MCF 10A (cell line): ENCODE data around the gene EWSR1. TPM values are rescaled to one million over a fixed set of nuclear protein-coding genes. Genes with fewer than 3 reads are reported as not detected.
"Not testable (repeated sequence)": the region's sequence is repeated elsewhere in the genome, so short reads cannot be mapped to it uniquely, and the experiment has no call there.

Experiments used
- BruUV-seq: library from RNA; stranded (reverse); fragments of 400-500 nt; replicated peaks from 2 replicates; lab custom pipeline; 2021; lab: Mats Ljungman, UMichigan
- CTCF ChIA-PET: fragments of 300-600 bp; sonication (Branson Sonifier 250); formaldehyde crosslinking; extraction: SDS; loops from one replicate; lab custom pipeline; 2021; ENCODE audit warnings: antibody characterized with exemption, inconsistent platforms; lab: Yijun Ruan, JAX
- POLR2A ChIA-PET: fragments of 300-600, 350-650 bp; sonication (Branson Sonifier 250); formaldehyde crosslinking; extraction: SDS; loops from one replicate; lab custom pipeline; 2020; ENCODE audit warnings: antibody characterized with exemption, inconsistent platforms; lab: Yijun Ruan, JAX
- DNase-seq: peaks from one replicate; pipeline ENCODE4 v3.0.0-alpha.2; 2018; ENCODE audit not compliant: unreplicated experiment
- H3K27ac Mint-ChIP-seq: one replicate; pipeline ENCODE4 v1.8.0; 2022; ENCODE audit warnings: mild to moderate bottlenecking, low read depth, mixed read lengths; ENCODE audit not compliant: unreplicated experiment
- H3K27me3 Mint-ChIP-seq: one replicate; pipeline ENCODE4 v1.8.0; 2022; ENCODE audit warnings: mixed read lengths; ENCODE audit not compliant: insufficient read depth, unreplicated experiment
- H3K36me3 Mint-ChIP-seq: one replicate; pipeline ENCODE4 v1.8.0; 2022; ENCODE audit warnings: mild to moderate bottlenecking, moderate library complexity, mixed read lengths; ENCODE audit not compliant: insufficient read depth, unreplicated experiment
- H3K4me1 Mint-ChIP-seq: one replicate; pipeline ENCODE4 v1.8.0; 2022; ENCODE audit warnings: mixed read lengths; ENCODE audit not compliant: insufficient read depth, unreplicated experiment
- H3K4me3 Mint-ChIP-seq: one replicate; pipeline ENCODE4 v1.8.0; 2022; ENCODE audit warnings: mild to moderate bottlenecking, moderate library complexity, mixed read lengths; ENCODE audit not compliant: unreplicated experiment
- H3K9me3 Mint-ChIP-seq: one replicate; pipeline ENCODE4 v1.8.0; 2022; ENCODE audit warnings: mixed read lengths; ENCODE audit not compliant: unreplicated experiment
- CTCF ChIP-seq: fragments of 200-600 bp; IDR thresholded peaks from one replicate; pipeline ENCODE4 v1.8.0; 2022; ENCODE audit warnings: antibody characterized with exemption, mild to moderate bottlenecking; ENCODE audit not compliant: unreplicated experiment
- intact Hi-C: fragments of 100-400 bp; cut with micrococcal nuclease; formaldehyde crosslinking; loops from 2 replicates; pipeline ENCODE4 v1.14.1; 2022
- total RNA-seq: library from RNA; stranded (reverse); gene quantifications from 2 replicates; pipeline ENCODE4 v1.2.3, GENCODE V29; 2022

EWSR1 gene
- total RNA-seq, 1 experiment from 2014 or later, result 486 TPM

DNA sequence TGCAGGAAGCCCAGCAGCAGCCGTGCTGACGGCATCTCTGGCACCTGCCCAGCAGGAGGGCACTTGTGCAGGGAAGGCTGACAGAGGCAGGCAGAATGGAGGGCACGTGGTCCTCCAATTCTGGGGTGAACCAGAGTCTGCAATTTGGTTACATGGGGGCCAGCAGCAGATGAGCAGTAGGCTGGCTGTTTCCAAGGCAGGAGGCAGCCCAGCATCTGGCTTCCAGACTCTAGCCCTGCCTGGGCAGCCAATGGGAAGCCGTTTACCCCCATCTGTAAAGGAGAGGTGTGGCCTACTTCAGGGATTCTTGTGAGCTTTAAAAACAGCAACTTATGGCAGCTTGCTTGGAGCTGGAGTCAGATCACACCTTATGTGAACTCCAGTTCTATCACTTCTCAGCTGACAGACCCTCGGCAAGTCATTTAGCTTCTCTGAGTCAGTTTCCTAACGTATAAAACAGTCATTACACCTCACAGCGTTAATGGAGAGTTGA is 75.3 kb downstream of the EWSR1 start:
- CTCF ChIA-PET, result interaction anchor here (0.7 kb wide), 1 partner anchor 37 kb away, joined by 3 read pairs; the partner anchor contains the start of gene GAS2L1
- H3K4me3 Mint-ChIP-seq, result no peak overlapping the region

GRCh38 chr22:29344137-29344536 is 76.1 kb downstream of the EWSR1 start:
- intact Hi-C loops, result loop anchor here (1.0 kb wide), 1 partner anchor 38 kb away; the partner anchor contains the start of gene GAS2L1
- no TSS peak for BruUV-seq
- Mint-ChIP-seq H3K9me3 (no peaks in the 10 kb centered on the region), H3K4me3 (no peak overlapping the region), H3K27me3 (no peaks in the 10 kb centered on the region), H3K36me3 (peaks cover 69% of the 10 kb centered on the region), H3K27ac (no peak overlapping the region), H3K4me1 (peaks cover 30% of the 10 kb centered on the region)
- DNase-seq, result peak; percentile 85
- POLR2A ChIA-PET, result interaction anchor here (0.6 to 1.1 kb wide), 3 partner anchors 21 to 74 kb away, joined by 3 to 4 read pairs (median 3); no protein-coding TSS in a partner anchor
- no peak for TF ChIP-seq CTCF
- CTCF ChIA-PET, result interaction anchor here (0.6 to 1.3 kb wide), 3 partner anchors 27 to 1308 kb away, joined by 3 to 5 read pairs (median 4); partner anchors contain the start of gene GAS2L1

More for the DNA sequence above, 75.3 kb downstream of the EWSR1 start:
- peak; percentile 28 for DNase-seq
- POLR2A ChIA-PET, result interaction anchor here (0.5 to 1.1 kb wide), 4 partner anchors 20 to 264 kb away, joined by 3 to 4 read pairs (median 3); no protein-coding TSS in a partner anchor
- Mint-ChIP-seq H3K9me3 (no peaks in the 10 kb centered on the region), H3K27me3 (no peaks in the 10 kb centered on the region), H3K27ac (no peak overlapping the region), H3K36me3 (peaks cover 65% of the 10 kb centered on the region), H3K4me1 (peaks cover 29% of the 10 kb centered on the region)
- TF ChIP-seq CTCF, result no peak
- BruUV-seq, result no TSS peak
- intact Hi-C loops, result no loop called here

DNA sequence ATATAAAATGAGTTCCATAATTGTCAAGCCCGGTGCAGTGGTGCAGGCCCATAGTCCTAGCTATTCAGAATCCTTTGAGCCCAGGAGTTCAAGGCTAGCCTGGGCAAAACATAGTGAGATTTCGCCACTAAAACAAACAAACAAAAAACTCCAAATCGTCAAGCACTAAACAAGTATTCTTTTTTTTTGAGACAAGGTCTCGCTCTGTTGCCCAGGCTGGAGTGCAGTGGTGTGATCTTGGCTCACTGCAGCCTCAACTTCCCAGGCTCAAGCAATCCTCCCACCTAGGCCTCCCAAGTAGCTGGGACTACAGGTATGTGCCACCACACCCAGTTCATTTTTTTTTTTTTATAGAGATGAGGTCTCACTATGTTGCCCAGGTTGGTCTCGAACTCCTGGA is 76.8 kb downstream of the EWSR1 start:
- H3K27ac Mint-ChIP-seq, DNase-seq, H3K9me3 Mint-ChIP-seq, H3K27me3 Mint-ChIP-seq, H3K4me3 Mint-ChIP-seq, BruUV-seq, POLR2A ChIA-PET: not testable (repeated sequence)
- CTCF ChIA-PET, result interaction anchor here (0.9 to 1.3 kb wide), 2 partner anchors 14 to 28 kb away, joined by 4 to 5 read pairs; no protein-coding TSS in a partner anchor
- Mint-ChIP-seq H3K4me1 (peaks cover 25% of the 10 kb centered on the region), H3K36me3 (peaks cover 66% of the 10 kb centered on the region)
- intact Hi-C loops, result loop anchor here (1.0 kb wide), 1 partner anchor 39 kb away; the partner anchor contains the start of gene GAS2L1

- no peak for TF ChIP-seq CTCF
- intact Hi-C loops, result no loop called here
- no peak for DNase-seq
- peaks cover 73% of the 10 kb centered on the region for H3K36me3 Mint-ChIP-seq
- peaks cover 20% of the 10 kb centered on the region for H3K4me1 Mint-ChIP-seq
- no peaks in the 10 kb centered on the region for H3K9me3 Mint-ChIP-seq
- ChIA-PET CTCF (interaction anchor here (0.9 kb wide), 1 partner anchor 13 kb away, joined by 4 read pairs; no protein-coding TSS in a partner anchor), POLR2A (interaction anchor here (0.9 to 1.1 kb wide), 2 partner anchors 11 to 40 kb away, joined by 3 to 4 read pairs; partner anchors contain the start of gene GAS2L1)
- no peak overlapping the region for H3K27ac Mint-ChIP-seq
- no peaks in the 10 kb centered on the region for H3K27me3 Mint-ChIP-seq
- no TSS peak for BruUV-seq
- no peak overlapping the region for H3K4me3 Mint-ChIP-seq
These were observed 77.9 kb downstream of the EWSR1 start for GRCh38 chr22:29345932-29346331.
